Fibroblast of peridontal ligament (primary cell): ENCODE data around the gene METAP1D.
"Not testable (repeated sequence)": the region's sequence is repeated elsewhere in the genome, so short reads cannot be mapped to it uniquely, and the experiment has no call there.

Experiments used
- DNase-seq: peaks from one replicate; pipeline ENCODE4 v3.0.0-alpha.2; 2010; ENCODE audit errors: extremely low read depth

Gene METAP1D

GRCh38 chr2:172048508-172049503 lies 49.1 kb downstream of the METAP1D start:
- DNase-seq = no peak

- DNase-seq = no peak
These were observed 49.9 kb downstream of the METAP1D start for GRCh38 chr2:172049567-172050120.

DNA sequence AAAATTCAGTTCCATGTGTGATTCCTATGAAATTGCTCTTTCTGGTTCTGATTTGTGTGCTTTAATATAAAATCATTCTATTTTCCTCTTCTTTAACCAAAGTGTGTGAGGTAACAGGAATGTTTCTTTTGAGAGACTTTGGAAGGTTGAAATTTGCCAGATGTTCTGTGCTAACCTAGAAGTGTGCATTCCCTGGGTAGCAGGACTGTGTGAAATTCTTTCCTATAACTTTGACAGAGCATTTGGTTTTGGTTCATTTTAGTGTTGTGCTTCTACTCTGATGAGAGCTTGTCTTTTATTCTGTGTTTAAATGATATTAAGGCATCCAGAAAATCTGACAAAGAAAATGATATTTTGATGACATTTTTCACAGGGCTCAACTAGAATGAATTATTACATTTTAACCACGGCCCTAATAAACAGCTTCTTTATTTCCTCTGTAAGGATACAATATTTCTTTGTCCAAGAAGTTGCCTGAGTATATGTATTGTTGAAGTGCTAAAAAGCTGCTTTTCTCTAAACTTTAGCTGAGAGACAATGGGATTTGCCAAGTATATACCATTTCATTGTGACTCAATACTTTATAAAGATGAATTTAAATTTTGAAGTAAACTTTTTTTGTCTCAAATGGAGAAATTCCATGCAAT lies 50.8 kb downstream of the METAP1D start:
- DNase-seq = no peak

GRCh38 chr2:172052000-172052983 lies 52.5 kb downstream of the METAP1D start:
- peak; percentile 90 for DNase-seq

DNA sequence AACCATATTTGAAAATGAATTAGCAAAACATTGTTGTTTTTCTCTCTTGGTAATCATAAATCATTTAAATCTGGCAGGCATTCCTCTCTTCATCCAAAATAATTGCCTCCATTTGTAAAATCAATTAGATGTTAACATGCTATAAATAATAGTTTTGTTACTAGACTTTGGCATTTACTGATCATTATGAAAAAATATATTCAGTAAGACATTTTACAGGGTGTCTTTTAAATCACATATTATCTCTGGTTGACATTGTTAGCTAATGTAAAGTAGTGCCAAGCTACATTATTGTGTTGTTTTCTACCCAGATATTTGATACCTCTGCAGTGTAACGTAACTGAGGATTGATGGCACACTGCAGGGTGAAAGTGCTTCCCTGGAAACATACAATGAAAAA lies 53.7 kb downstream of the METAP1D start:
- DNase-seq = no peak

GRCh38 chr2:172056293-172056692 lies 56.5 kb downstream of the METAP1D start:
- DNase-seq = no peak

- DNase-seq = no peak
These were observed 58.9 kb downstream of the METAP1D start for GRCh38 chr2:172058660-172059059.

DNA sequence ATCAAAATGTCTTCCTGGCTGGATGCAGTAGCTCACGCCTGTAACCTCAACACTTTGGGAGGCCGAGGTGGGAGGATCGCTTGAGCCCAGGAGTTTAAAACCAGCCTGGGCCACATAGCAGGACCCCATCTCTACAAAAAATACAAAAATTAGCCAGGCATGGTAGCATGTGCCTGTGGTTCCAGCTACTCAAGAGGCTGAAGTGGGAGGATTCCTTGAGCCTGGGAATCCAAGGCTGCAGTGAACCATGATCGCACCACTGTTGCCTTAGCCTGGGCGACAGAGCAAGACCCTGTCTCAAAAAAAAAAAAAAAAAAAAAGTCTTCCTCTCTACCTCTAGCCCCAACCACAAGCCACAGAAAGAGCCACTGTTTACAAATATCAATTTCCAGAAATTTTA lies 60.4 kb downstream of the METAP1D start:
- not testable (repeated sequence) for DNase-seq

DNA sequence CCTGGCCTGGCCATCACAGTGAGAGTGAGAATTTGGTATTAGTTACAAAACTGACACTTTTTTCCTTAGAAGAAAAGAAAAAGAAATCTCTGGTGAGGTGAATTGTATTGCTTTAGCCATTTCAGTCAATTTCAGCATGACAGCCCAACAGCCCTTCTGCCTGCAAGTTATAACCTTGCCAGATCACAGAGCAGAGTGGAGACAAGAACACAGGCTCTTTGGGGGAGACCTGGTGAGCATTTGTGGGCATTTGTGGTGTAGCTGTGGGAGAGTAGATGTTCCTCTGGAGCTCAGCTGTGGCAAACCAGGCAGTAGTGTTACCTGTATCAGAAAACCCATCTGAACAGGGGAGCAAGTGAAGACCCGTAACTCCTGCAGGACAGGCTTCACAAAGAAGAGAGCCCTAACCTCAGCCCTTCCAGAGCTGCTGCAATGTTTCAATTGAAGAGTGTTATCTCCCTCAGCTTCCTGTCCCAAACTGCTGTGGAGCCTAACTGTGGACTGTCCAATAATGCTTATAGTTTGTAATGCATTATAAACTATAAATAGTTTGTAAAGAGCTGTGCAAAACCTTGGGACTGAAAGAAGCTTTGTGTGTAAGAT lies 62.8 kb downstream of the METAP1D start:
- no peak for DNase-seq

DNA sequence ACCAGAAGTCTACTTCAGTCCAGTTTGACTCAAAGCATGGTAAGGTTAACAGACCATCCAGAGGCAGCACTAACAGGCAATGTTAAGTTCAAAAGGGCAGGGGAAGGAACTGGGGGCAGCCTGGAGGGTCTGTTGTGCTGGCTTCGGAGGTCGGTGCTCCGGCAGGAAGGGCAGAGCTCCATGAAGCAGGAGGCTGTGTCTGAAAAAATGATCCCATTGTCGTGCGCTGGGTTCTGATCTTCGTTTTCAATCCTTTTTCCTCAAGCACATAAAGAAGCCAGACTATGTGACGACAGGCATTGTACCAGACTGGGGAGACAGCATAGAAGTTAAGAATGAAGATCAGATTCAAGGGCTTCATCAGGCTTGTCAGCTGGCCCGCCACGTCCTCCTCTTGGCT lies 63.7 kb downstream of the METAP1D start:
- DNase-seq = no peak

- peak; percentile 69 for DNase-seq
These were observed 65.4 kb downstream of the METAP1D start for GRCh38 chr2:172065111-172065510.

GRCh38 chr2:172066394-172066886 lies 66.7 kb downstream of the METAP1D start:
- peak; percentile 60 for DNase-seq

- DNase-seq = not testable (repeated sequence)
These were observed 68.2 kb downstream of the METAP1D start for GRCh38 chr2:172067905-172068304.

DNA sequence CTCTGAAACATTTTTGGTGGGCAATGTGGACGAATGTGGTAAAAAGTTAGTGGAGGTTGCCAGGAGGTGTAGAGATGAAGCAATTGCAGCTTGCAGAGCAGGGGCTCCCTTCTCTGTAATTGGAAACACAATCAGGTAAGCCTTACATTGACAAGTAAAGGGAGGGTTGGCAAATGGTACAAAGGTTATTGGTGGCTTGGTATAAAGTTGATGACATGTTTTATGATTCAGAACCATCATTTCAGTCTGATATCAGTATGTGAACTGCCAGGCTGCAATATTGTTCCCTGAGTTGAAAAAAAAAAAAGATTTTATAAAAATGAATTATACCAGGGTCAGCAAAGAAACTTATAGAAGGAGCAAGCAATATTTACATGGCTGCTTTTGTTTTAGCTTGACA lies 71.2 kb downstream of the METAP1D start:
- no peak for DNase-seq

DNA sequence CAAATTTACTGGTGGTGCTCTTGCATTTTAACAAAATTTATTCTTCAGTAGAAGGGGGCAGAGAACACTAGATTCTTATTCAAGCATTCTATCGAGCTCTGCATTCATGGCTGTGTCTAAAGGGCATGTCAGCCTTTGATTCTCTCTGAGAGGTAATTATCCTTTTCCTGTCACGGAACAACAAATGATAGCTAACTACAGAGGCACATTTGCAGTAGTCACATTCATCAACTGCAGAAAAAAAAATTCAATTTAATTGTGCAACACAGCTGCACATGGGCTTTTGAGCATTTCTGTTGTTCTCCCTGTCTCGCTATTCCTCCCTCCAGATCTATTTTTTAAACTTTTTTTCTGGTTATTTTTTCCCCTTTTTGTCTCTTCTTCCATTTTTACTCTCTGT lies 72.5 kb downstream of the METAP1D start:
- no peak for DNase-seq

DNA sequence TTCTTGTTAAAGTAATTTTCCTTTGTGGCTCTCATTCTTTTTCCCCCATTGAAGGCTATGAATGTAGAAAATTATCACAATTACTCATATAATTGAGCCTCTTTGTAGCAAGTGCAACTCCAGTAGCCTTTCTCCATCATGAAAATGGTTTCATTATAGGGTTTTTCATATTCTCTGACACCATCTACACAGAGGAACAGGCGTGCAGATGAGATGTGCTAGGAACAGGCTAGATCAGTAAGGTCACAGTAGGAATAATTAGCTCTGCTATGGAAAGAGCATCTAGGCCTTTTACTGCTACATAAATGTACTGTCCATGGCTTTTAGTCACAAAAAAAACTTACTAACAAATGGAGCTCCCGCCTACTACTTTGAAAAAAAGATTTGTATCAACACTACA lies 73.0 kb downstream of the METAP1D start:
- DNase-seq = no peak

DNA sequence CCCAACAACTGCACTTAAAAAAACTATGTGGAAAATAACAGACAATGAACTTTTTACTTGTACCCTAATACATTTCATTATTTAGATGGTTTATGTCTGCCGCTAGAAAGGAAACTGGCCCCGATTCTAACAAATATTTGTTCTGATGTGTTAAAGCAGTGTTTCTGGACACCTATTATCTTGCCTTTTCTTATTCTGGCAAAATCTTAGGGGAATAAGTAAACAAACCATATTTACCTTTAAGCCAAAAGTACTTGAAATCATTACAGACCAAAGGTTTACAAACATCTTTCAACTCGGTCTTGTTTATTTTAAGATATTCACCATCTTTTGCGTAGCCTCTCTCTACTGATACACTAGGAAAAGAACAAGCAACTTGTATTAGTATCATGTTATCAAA lies 73.8 kb downstream of the METAP1D start:
- DNase-seq = no peak

GRCh38 chr2:172074254-172074653 lies 74.5 kb downstream of the METAP1D start:
- DNase-seq = no peak

DNA sequence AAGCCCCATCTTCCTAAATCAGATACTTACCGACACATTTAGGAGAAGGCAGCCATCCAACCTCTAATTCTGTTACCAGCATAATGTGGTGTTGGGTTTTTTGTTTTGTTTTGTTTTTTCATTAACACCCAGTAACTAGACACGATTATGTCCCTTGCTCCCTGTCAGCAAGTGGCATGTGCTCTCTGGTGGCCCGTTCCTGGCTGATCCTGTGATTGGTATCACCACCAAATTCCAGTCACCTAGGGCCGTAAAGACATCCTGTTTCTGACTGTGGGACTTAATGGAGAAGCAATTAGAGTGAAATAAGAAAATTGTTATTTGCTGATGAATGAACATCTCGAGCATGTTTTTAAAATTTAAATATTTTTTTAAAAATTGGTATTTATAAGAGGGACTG lies 79.7 kb downstream of the METAP1D start:
- DNase-seq = no peak

DNA sequence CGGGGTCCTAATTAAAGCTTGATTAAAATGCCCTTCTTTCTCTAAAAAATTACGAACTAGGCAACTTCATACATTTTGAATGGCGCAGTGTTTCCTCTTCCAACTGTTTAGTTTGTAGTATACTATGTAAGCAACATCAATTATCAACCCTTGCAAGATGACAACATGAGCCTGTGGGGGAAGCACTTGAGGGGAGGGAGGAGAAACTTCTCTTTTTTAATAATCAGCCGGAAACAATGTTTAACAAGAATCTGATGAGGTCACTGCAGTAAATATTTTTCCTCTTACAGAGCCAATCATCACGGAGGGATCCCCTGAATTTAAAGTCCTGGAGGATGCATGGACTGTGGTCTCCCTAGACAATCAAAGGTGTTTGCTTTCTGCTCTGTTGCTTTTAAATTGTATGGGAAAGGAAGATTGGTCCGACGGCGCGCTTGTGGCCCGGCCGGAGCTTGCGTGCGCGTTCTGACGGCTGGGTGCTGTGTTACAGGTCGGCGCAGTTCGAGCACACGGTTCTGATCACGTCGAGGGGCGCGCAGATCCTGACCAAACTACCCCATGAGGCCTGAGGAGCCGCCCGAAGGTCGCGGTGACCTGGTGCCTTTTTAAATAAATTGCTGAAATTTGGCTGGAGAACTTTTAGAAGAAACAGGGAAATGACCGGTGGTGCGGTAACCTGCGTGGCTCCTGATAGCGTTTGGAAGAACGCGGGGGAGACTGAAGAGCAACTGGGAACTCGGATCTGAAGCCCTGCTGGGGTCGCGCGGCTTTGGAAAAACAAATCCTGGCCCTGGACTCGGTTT lies 80.3 kb downstream of the METAP1D start:
- DNase-seq = no peak
